ENCODE measurements around the gene AXIN2. TPM values are rescaled to one million over a fixed set of nuclear protein-coding genes. Genes with fewer than 3 reads are reported as not detected.

AXIN2 gene
- total RNA-seq, 1 donor from 2014 or later: 17.9 TPM

DNA sequence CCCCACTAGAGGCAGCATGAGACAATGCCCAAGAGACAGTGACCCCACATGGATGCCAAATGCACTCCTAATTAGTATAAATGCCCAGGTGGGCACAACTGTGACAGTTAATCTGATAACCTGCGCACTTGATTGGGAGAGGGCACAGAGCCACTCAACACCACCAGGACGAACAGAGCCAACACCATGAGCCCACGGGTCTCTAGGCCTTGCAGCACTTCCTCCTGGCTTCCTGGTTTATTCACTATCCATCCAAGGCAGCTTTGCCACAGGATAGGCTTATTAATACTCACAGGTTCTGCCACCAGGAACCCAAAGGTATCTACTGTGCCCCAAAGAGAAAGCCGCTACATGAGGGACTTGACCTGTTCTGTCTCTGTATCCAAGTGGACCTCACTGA, 14.9 kb downstream of the AXIN2 start:
- TF ChIP-seq, protein P1, sequence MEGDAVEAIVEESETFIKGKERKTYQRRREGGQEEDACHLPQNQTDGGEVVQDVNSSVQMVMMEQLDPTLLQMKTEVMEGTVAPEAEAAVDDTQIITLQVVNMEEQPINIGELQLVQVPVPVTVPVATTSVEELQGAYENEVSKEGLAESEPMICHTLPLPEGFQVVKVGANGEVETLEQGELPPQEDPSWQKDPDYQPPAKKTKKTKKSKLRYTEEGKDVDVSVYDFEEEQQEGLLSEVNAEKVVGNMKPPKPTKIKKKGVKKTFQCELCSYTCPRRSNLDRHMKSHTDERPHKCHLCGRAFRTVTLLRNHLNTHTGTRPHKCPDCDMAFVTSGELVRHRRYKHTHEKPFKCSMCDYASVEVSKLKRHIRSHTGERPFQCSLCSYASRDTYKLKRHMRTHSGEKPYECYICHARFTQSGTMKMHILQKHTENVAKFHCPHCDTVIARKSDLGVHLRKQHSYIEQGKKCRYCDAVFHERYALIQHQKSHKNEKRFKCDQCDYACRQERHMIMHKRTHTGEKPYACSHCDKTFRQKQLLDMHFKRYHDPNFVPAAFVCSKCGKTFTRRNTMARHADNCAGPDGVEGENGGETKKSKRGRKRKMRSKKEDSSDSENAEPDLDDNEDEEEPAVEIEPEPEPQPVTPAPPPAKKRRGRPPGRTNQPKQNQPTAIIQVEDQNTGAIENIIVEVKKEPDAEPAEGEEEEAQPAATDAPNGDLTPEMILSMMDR (IDR thresholded peaks at IDR 0.05): no peak
- TF ChIP-seq POLR2A (IDR thresholded peaks at IDR 0.05) (no peak), POLR2AphosphoS5 (IDR thresholded peaks at IDR 0.05; ENCODE audit: insufficient read depth in 1 of 2, low read depth in 1 of 2) (no peak)
- intact Hi-C loops (cut with DNase I): no loop called here
- Histone ChIP-seq H3K36me3 (peaks cover 0 to 14% of the 10 kb centered on the region in 2 donors), H3K27me3 (no peaks in the 10 kb centered on the region), H3K27ac (no peak overlapping the region), H3K9me3 (no peaks in the 10 kb centered on the region), H3K4me1 (peaks cover 71% of the 10 kb centered on the region), H3K4me3 (no peak overlapping the region)
- DNase-seq (ENCODE audit: extremely low spot score in 2 of 2): no peak

DNA sequence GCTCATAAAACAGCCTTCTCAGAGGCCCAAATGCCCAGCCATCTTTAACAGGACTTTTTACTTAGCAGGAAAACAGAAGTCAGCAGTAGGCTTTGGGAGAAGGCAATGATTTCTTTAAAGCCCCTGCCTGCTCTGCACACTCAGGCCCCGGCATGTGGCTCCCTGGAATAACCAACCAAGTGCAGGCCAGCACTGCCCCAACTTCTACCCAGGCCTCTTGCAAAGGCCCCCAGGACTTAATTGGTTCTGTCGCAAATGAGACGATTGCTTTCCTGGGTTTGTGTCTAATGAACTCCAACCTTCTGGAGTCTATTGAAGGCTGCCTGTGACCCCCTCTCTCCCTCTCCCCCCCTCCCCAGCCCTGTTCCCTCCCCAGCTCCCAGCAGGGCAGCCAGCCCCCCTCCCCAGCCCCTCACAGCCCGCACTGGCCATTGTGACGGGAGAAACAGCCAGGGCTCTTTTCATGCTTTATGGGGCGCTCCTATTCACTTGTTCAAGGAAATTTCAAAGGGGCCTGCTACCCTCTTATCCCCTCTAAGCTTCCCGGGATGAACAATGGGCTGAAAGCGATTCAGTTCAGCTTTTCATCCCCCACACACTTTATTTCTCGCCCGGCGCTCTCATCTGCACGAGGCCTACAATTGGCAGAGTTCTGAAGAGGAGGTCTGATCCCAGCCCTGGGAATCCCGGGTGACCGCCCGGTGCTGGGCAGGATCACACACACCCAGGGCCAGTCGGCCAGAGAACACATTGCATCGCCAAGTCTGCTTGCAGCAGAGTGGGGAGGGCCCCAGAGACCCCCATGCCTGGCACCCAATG, 15.5 kb downstream of the AXIN2 start:
- Histone ChIP-seq H3K9me3 (no peaks in the 10 kb centered on the region), H3K36me3 (peaks cover 0 to 14% of the 10 kb centered on the region in 2 donors), H3K4me3 (no peak overlapping the region), H3K27me3 (no peaks in the 10 kb centered on the region), H3K27ac (no peak overlapping the region), H3K4me1 (peaks cover 65% of the 10 kb centered on the region)
- DNase-seq (ENCODE audit: extremely low spot score in 2 of 2): no peak
- TF ChIP-seq, protein P1 (IDR thresholded peaks at IDR 0.05): no peak
- TF ChIP-seq POLR2A (IDR thresholded peaks at IDR 0.05): no peak
- TF ChIP-seq POLR2AphosphoS5 (IDR thresholded peaks at IDR 0.05; ENCODE audit: insufficient read depth in 1 of 2, low read depth in 1 of 2): no peak
- intact Hi-C loops (cut with DNase I): no loop called here

DNA sequence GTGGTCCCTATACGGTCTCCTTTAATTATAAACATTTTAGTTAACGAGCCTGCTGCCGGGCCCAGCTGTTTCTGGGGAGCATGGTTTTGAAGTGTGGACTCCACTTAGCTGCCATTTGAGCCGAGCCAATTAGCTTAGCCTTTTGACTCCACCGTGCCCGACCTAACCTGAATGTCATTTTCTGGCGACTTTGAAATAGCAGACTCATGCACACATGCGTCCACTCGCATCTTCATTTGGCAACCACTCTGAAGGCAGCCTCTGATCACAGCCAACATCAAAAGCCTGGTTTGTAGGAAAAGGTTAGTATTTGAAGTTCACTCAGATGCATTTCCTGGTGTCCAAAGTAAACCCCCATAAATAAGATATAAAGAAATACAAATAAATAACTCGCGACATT, 16.8 kb downstream of the AXIN2 start:
- intact Hi-C loops (cut with DNase I): no loop called here
- no peak overlapping the region for H3K4me3 ChIP-seq
- no peaks in the 10 kb centered on the region for H3K27me3 ChIP-seq
- H3K27ac ChIP-seq: no peak overlapping the region
- TF ChIP-seq POLR2A (IDR thresholded peaks at IDR 0.05) (no peak), POLR2AphosphoS5 (IDR thresholded peaks at IDR 0.05; ENCODE audit: insufficient read depth in 1 of 2, low read depth in 1 of 2) (no peak)
- TF ChIP-seq, protein P1 (IDR thresholded peaks at IDR 0.05): no peak
- peaks cover 52% of the 10 kb centered on the region for H3K4me1 ChIP-seq
- DNase-seq (ENCODE audit: extremely low spot score in 2 of 2): no peak
- no peaks in the 10 kb centered on the region for H3K9me3 ChIP-seq
- H3K36me3 ChIP-seq: peaks cover 0 to 26% of the 10 kb centered on the region in 2 donors

DNA sequence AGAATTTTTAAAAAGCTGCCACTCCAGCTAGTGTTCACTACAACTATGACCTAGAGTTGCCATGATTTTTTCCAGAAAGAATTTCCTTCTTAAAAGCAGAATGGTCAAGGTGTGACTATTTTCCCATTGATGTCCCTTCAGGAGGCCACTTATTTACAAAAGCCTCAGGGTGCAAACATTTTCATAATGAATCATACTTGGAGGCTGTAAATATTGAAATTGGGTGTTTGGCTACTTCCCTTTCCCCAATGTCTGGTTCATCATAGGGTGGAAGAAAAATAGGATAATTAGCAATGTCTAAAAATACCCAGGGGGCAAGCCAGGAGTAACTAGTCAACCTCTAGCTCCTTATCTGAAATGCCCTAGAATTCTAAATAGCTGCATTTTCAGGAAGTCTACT, 18.8 kb downstream of the AXIN2 start:
- Histone ChIP-seq H3K36me3 (peaks cover 0 to 19% of the 10 kb centered on the region in 2 donors), H3K9me3 (no peaks in the 10 kb centered on the region), H3K4me3 (no peak overlapping the region), H3K4me1 (peaks cover 42% of the 10 kb centered on the region), H3K27me3 (no peaks in the 10 kb centered on the region), H3K27ac (no peak overlapping the region)
- TF ChIP-seq POLR2AphosphoS5 (IDR thresholded peaks at IDR 0.05; ENCODE audit: insufficient read depth in 1 of 2, low read depth in 1 of 2): no peak
- TF ChIP-seq, protein P1 (IDR thresholded peaks at IDR 0.05): no peak
- TF ChIP-seq POLR2A (IDR thresholded peaks at IDR 0.05): no peak
- DNase-seq (ENCODE audit: extremely low spot score in 2 of 2): no peak
- intact Hi-C loops (cut with DNase I): no loop called here

DNA sequence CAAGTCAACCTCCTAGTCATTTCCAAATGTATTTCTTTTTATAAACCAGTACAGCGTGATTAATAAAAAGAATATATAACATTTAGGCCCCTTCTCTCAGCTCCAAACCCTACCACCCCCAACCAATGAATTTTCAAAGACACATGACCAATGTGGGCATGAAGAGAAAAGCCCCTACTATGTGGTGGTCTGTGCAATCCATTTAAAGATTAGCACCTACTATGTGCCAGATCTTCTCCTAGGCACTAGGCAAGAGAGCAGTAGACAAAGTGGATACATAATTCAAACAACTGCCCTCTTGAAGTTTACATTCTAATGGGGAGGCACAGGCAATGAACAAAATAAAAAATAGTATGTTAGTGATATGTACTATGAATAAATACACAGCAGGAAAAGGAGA, 19.4 kb downstream of the AXIN2 start:
- TF ChIP-seq, protein P1 (IDR thresholded peaks at IDR 0.05): no peak
- no peak for TF ChIP-seq POLR2A (IDR thresholded peaks at IDR 0.05)
- TF ChIP-seq POLR2AphosphoS5 (IDR thresholded peaks at IDR 0.05; ENCODE audit: insufficient read depth in 1 of 2, low read depth in 1 of 2): no peak
- Histone ChIP-seq H3K27ac (no peak overlapping the region), H3K36me3 (peaks cover 0 to 24% of the 10 kb centered on the region in 2 donors), H3K9me3 (no peaks in the 10 kb centered on the region), H3K4me3 (no peak overlapping the region), H3K27me3 (no peaks in the 10 kb centered on the region), H3K4me1 (peaks cover 37% of the 10 kb centered on the region)
- DNase-seq (ENCODE audit: extremely low spot score in 2 of 2): no peak
- intact Hi-C loops (cut with DNase I): no loop called here

Measured in vagina (tissue), 2 donors.